ENCODE data around the gene SMYD1.

DNA sequence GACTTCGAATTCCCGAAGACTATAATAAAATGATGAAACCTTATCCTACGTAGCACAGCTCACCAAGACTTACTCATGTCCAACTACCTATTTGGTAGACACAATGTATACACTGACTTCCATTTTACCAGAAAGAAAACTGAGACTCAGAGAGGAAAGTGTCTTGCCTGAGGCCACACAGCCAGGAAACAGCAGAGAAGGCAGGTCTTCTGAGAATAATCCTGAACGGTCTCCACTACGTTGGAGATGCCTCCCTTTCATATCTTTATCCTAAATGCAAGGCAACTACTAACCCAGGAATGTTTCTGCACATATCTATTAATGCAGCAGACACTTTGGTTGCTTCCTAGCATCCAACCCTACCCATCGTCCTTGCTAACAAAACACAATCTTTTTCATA lies 72.2 kb downstream of the SMYD1 start:
- no peak for TF ChIP-seq EP300 (IDR thresholded peaks at IDR 0.05)
- TF ChIP-seq, protein P1, sequence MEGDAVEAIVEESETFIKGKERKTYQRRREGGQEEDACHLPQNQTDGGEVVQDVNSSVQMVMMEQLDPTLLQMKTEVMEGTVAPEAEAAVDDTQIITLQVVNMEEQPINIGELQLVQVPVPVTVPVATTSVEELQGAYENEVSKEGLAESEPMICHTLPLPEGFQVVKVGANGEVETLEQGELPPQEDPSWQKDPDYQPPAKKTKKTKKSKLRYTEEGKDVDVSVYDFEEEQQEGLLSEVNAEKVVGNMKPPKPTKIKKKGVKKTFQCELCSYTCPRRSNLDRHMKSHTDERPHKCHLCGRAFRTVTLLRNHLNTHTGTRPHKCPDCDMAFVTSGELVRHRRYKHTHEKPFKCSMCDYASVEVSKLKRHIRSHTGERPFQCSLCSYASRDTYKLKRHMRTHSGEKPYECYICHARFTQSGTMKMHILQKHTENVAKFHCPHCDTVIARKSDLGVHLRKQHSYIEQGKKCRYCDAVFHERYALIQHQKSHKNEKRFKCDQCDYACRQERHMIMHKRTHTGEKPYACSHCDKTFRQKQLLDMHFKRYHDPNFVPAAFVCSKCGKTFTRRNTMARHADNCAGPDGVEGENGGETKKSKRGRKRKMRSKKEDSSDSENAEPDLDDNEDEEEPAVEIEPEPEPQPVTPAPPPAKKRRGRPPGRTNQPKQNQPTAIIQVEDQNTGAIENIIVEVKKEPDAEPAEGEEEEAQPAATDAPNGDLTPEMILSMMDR (IDR thresholded peaks at IDR 0.05): no peak
- no peak for TF ChIP-seq POLR2AphosphoS5 (IDR thresholded peaks at IDR 0.05)
- TF ChIP-seq POLR2A (IDR thresholded peaks at IDR 0.05): no peak

Data from stomach (tissue), 4 donors.